WTC11 (cell line): ENCODE data around the gene AMBP. TPM values are rescaled to one million over a fixed set of nuclear protein-coding genes. Genes with fewer than 3 reads are reported as not detected.

Source experiments
- ATAC-seq: fragments of 200-7000 bp; cut with Tn5 transposase; 2 replicates; pipeline ENCODE4 v1.10.0; 2021; ENCODE audit warnings: mild to moderate bottlenecking, moderate library complexity
- CTCF ChIA-PET: fragments of 300-600 bp; sonication (Branson Sonifier 250); formaldehyde crosslinking; loops from one replicate; lab custom pipeline; 2021; ENCODE audit warnings: antibody characterized with exemption; lab: Charles Lee
- POLR2A ChIA-PET: fragments of 350-600 bp; sonication (Branson Sonifier 250); formaldehyde crosslinking; loops from one replicate; lab custom pipeline; 2021; ENCODE audit warnings: antibody characterized with exemption; lab: Charles Lee
- DNase-seq: peaks from one replicate; pipeline ENCODE4 v3.0.0; 2021; ENCODE audit warnings: low spot score
- H3K27ac Mint-ChIP-seq: 2 replicates; pipeline ENCODE4 v1.8.0; 2021; ENCODE audit warnings: mixed read lengths
- H3K27me3 Mint-ChIP-seq: 2 replicates; pipeline ENCODE4 v1.8.0; 2021; ENCODE audit warnings: low read depth, mild to moderate bottlenecking, moderate library complexity, mixed read lengths
- H3K36me3 Mint-ChIP-seq: 2 replicates; pipeline ENCODE4 v1.8.0; 2021; ENCODE audit warnings: mixed read lengths
- H3K4me1 Mint-ChIP-seq: 2 replicates; pipeline ENCODE4 v1.8.0; 2022; ENCODE audit warnings: mixed read lengths
- H3K4me3 Mint-ChIP-seq: 2 replicates; pipeline ENCODE4 v1.8.0; 2021; ENCODE audit warnings: mild to moderate bottlenecking, moderate library complexity, mixed read lengths
- H3K9me3 Mint-ChIP-seq: 2 replicates; pipeline ENCODE4 v1.8.0; 2021; ENCODE audit warnings: mixed read lengths
- CREB1 ChIP-seq: sonication (generic); formaldehyde crosslinking; IDR thresholded peaks from 2 replicates; pipeline ENCODE4 v1.8.0; 2023; ENCODE audit warnings: mild to moderate bottlenecking, missing genetic modification reagents
- E2F5 ChIP-seq: sonication (generic); formaldehyde crosslinking; IDR thresholded peaks from 2 replicates; pipeline ENCODE4 v1.8.1; 2022; ENCODE audit warnings: mild to moderate bottlenecking, moderate library complexity, missing genetic modification reagents
- ESRRA ChIP-seq: sonication (generic); formaldehyde crosslinking; IDR thresholded peaks from 2 replicates; pipeline ENCODE4 v1.8.1; 2022; ENCODE audit warnings: mild to moderate bottlenecking, missing genetic modification reagents, borderline replicate concordance
- GABPB1 ChIP-seq: sonication (generic); formaldehyde crosslinking; IDR thresholded peaks from 2 replicates; pipeline ENCODE4 v1.8.1; 2023; ENCODE audit warnings: mild to moderate bottlenecking, missing genetic modification reagents
- KAT7 ChIP-seq: sonication (generic); formaldehyde crosslinking; IDR thresholded peaks from 2 replicates; pipeline ENCODE4 v1.8.1; 2023; ENCODE audit warnings: missing genetic modification reagents, mild to moderate bottlenecking, borderline replicate concordance
- NFYB ChIP-seq: sonication (generic); formaldehyde crosslinking; conservative IDR thresholded peaks from 2 replicates; pipeline ENCODE4 v1.8.0; 2022; ENCODE audit warnings: low read depth, missing genetic modification reagents
- NR1H2 ChIP-seq: sonication (generic); formaldehyde crosslinking; IDR thresholded peaks from 2 replicates; pipeline ENCODE4 v1.9.0; 2021; ENCODE audit warnings: mild to moderate bottlenecking, moderate library complexity, missing genetic modification reagents
- NR2C2 ChIP-seq: sonication (generic); formaldehyde crosslinking; IDR thresholded peaks from 2 replicates; pipeline ENCODE4 v1.8.0; 2022; ENCODE audit warnings: mild to moderate bottlenecking, missing genetic modification reagents
- SMAD3 ChIP-seq: sonication (generic); formaldehyde crosslinking; IDR thresholded peaks from 2 replicates; pipeline ENCODE4 v1.8.0; 2022; ENCODE audit warnings: missing genetic modification reagents, mild to moderate bottlenecking, borderline replicate concordance
- TCF7 ChIP-seq: sonication (generic); formaldehyde crosslinking; IDR thresholded peaks from 2 replicates; pipeline ENCODE4 v1.8.0; 2022; ENCODE audit warnings: mild to moderate bottlenecking, low read depth, missing genetic modification reagents, moderate library complexity
- ZBTB21 ChIP-seq: sonication (generic); formaldehyde crosslinking; IDR thresholded peaks from 2 replicates; pipeline ENCODE4 v1.8.1; 2023; ENCODE audit warnings: mild to moderate bottlenecking, missing genetic modification reagents, borderline replicate concordance
- ZNF263 ChIP-seq: sonication (generic); formaldehyde crosslinking; IDR thresholded peaks from 2 replicates; pipeline ENCODE4 v1.8.1; 2022; ENCODE audit warnings: low read depth, mild to moderate bottlenecking, moderate library complexity, missing genetic modification reagents
- ZNF317 ChIP-seq: sonication (generic); formaldehyde crosslinking; IDR thresholded peaks from 2 replicates; pipeline ENCODE4 v1.8.1; 2023; ENCODE audit warnings: low read depth, mild to moderate bottlenecking, moderate library complexity, missing genetic modification reagents, borderline replicate concordance
- ZNF396 ChIP-seq: fragments of 250-450 bp; sonication (Bioruptor Pico); IDR thresholded peaks from 2 replicates; pipeline ENCODE4 v1.8.0; 2021; ENCODE audit warnings: mild to moderate bottlenecking, moderate library complexity, borderline replicate concordance
- ZNF671 ChIP-seq: fragments of 250-450 bp; sonication (Bioruptor Pico); IDR thresholded peaks from 2 replicates; pipeline ENCODE4 v1.8.0; 2021; ENCODE audit warnings: mild to moderate bottlenecking
- total RNA-seq: library from RNA; stranded (reverse); gene quantifications from 3 replicates; pipeline ENCODE4 v1.2.3, GENCODE V29; 2021
- TF ChIP-seq, protein P1 (sequence below): sonication (generic); formaldehyde crosslinking; IDR thresholded peaks from 2 replicates; pipeline ENCODE4 v1.8.1; 2022; ENCODE audit warnings: mild to moderate bottlenecking, missing genetic modification reagents, moderate library complexity, borderline replicate concordance
- TF ChIP-seq, protein P2 (sequence below): fragments of 250-450 bp; sonication (Bioruptor Pico); IDR thresholded peaks from 2 replicates; pipeline ENCODE4 v1.9.0; 2021; ENCODE audit warnings: mild to moderate bottlenecking, borderline replicate concordance
- TF ChIP-seq, protein P3 (sequence below): sonication (generic); formaldehyde crosslinking; conservative IDR thresholded peaks from 2 replicates; pipeline ENCODE4 v1.8.1; 2023; ENCODE audit warnings: mild to moderate bottlenecking, low read depth, missing genetic modification reagents, moderate library complexity
- TF ChIP-seq, protein P4 (sequence below): sonication (generic); formaldehyde crosslinking; IDR thresholded peaks from 2 replicates; pipeline ENCODE4 v1.8.1; 2023; ENCODE audit warnings: mild to moderate bottlenecking, missing genetic modification reagents

AMBP gene
- total RNA-seq, 1 experiment from 2014 or later, result 3.3 TPM

- ChIA-PET POLR2A (no interaction called here), CTCF (interaction anchor here (3.0 to 5.6 kb wide), 4 partner anchors 16 to 209 kb away, joined by 15 to 109 read pairs (median 90); partner anchors contain the start of gene KIF12)
- Mint-ChIP-seq H3K9me3 (no peaks in the 10 kb centered on the region; the same call in 1 of the 2 replicates), H3K27me3 (peaks cover 38% of the 10 kb centered on the region), H3K4me3 (no peak overlapping the region), H3K27ac (no peak overlapping the region)
- DNase-seq, result no peak
- no peak for TF ChIP-seq NFYB
- peak; percentile 47; the same call in 1 of the 2 replicates for TF ChIP-seq GABPB1 (CRISPR knock-in tag)
- TF ChIP-seq, all 79 proteins: peak for 1
- H3K36me3 Mint-ChIP-seq, result no peaks in the 10 kb centered on the region
- no peak for ATAC-seq
- peaks cover 2% of the 10 kb centered on the region; the same call in 1 of the 2 replicates for H3K4me1 Mint-ChIP-seq
Observed at GRCh38 chr9:114080773-114081440, 2.8 kb upstream of the AMBP start.

DNA sequence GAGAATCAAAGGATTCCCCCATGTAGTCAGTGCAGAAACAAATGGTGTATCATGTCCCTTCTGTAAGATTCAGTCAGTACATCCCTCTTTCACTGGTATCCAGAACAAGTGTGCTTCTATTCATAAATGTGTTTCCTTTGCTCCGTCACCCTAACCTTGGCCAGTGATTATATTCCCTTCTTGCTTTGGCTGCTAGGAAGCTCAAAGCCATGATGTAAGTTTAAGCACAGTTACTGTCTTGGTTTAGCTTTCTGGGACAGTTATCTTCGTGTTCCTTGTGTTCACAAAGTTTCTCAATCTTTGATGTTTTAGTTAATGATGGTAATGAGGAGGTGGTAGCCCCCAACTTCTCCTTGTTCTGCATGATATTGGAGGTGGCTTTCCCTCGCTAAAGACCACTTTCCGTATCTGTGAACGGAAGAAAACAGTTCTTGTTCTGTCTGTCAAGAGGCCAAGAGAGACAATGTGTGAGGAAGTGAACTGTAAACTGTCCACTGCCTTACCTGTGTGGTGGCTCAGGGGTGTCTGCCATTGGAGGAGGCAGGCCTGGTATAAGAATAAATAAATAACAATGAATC, 2.2 kb upstream of the AMBP start:
- no peak overlapping the region for H3K4me3 Mint-ChIP-seq
- no peaks in the 10 kb centered on the region; the same call in 1 of the 2 replicates for H3K9me3 Mint-ChIP-seq
- no peaks in the 10 kb centered on the region for H3K36me3 Mint-ChIP-seq
- H3K4me1 Mint-ChIP-seq, result peaks cover 8% of the 10 kb centered on the region
- TF ChIP-seq NR2C2 (no peak), ZNF671 (CRISPR knock-in tag) (no peak), CREB1 (CRISPR knock-in tag) (no peak), TCF7 (CRISPR knock-in tag) (no peak), SMAD3 (CRISPR knock-in tag) (no peak), ZNF317 (CRISPR knock-in tag) (no peak), NR1H2 (CRISPR knock-in tag) (no peak), GABPB1 (CRISPR knock-in tag) (no peak)
- TF ChIP-seq, protein P1, sequence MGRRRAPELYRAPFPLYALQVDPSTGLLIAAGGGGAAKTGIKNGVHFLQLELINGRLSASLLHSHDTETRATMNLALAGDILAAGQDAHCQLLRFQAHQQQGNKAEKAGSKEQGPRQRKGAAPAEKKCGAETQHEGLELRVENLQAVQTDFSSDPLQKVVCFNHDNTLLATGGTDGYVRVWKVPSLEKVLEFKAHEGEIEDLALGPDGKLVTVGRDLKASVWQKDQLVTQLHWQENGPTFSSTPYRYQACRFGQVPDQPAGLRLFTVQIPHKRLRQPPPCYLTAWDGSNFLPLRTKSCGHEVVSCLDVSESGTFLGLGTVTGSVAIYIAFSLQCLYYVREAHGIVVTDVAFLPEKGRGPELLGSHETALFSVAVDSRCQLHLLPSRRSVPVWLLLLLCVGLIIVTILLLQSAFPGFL (CRISPR knock-in tag), result no peak
- TF ChIP-seq, protein P2, sequence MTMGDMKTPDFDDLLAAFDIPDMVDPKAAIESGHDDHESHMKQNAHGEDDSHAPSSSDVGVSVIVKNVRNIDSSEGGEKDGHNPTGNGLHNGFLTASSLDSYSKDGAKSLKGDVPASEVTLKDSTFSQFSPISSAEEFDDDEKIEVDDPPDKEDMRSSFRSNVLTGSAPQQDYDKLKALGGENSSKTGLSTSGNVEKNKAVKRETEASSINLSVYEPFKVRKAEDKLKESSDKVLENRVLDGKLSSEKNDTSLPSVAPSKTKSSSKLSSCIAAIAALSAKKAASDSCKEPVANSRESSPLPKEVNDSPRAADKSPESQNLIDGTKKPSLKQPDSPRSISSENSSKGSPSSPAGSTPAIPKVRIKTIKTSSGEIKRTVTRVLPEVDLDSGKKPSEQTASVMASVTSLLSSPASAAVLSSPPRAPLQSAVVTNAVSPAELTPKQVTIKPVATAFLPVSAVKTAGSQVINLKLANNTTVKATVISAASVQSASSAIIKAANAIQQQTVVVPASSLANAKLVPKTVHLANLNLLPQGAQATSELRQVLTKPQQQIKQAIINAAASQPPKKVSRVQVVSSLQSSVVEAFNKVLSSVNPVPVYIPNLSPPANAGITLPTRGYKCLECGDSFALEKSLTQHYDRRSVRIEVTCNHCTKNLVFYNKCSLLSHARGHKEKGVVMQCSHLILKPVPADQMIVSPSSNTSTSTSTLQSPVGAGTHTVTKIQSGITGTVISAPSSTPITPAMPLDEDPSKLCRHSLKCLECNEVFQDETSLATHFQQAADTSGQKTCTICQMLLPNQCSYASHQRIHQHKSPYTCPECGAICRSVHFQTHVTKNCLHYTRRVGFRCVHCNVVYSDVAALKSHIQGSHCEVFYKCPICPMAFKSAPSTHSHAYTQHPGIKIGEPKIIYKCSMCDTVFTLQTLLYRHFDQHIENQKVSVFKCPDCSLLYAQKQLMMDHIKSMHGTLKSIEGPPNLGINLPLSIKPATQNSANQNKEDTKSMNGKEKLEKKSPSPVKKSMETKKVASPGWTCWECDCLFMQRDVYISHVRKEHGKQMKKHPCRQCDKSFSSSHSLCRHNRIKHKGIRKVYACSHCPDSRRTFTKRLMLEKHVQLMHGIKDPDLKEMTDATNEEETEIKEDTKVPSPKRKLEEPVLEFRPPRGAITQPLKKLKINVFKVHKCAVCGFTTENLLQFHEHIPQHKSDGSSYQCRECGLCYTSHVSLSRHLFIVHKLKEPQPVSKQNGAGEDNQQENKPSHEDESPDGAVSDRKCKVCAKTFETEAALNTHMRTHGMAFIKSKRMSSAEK (CRISPR knock-in tag), result no peak
- ATAC-seq (no peak), DNase-seq (no peak)
- POLR2A ChIA-PET, result no interaction called here
- no peak overlapping the region for H3K27ac Mint-ChIP-seq
- CTCF ChIA-PET, result interaction anchor here (1.1 to 3.4 kb wide), 3 partner anchors 16 to 211 kb away, joined by 3 to 15 read pairs (median 14); no protein-coding TSS in a partner anchor
- peaks cover 43% of the 10 kb centered on the region for H3K27me3 Mint-ChIP-seq

DNA sequence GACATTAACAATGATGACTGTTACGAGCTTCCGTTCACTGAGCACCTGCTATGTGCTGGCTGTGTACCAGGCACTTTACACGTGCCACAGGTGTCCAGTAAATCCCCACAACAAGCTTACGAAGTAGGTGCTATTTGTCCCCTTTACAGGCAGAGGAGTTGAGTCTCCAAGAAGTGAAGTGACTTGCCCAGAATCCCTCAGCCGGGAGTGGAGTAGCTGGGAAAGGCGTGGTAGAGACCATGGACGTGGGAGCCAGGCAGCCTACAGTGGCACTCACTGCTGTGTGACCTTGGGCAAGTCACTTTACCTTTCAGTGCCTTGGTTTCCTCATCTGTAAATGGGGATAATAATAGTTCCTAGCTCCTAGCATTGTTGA, 669 bp upstream of the AMBP start:
- DNase-seq, result no peak
- Mint-ChIP-seq H3K36me3 (no peaks in the 10 kb centered on the region), H3K4me1 (peaks cover 9% of the 10 kb centered on the region), H3K4me3 (no peak overlapping the region), H3K9me3 (no peaks in the 10 kb centered on the region; the same call in 1 of the 2 replicates), H3K27me3 (peaks cover 45% of the 10 kb centered on the region), H3K27ac (no peak overlapping the region)
- no peak for ATAC-seq
- ChIA-PET POLR2A (no interaction called here), CTCF (interaction anchor here (0.8 to 3.4 kb wide), 5 partner anchors 17 to 212 kb away, joined by 3 to 15 read pairs (median 5); partner anchors contain the start of gene KIF12)
- TF ChIP-seq ESRRA (CRISPR knock-in tag) (no peak), KAT7 (no peak), E2F5 (CRISPR knock-in tag) (no peak), ZNF263 (CRISPR knock-in tag) (no peak), ZNF317 (CRISPR knock-in tag) (no peak), ZNF396 (CRISPR knock-in tag) (no peak), ZBTB21 (no peak)
- TF ChIP-seq, protein P3, sequence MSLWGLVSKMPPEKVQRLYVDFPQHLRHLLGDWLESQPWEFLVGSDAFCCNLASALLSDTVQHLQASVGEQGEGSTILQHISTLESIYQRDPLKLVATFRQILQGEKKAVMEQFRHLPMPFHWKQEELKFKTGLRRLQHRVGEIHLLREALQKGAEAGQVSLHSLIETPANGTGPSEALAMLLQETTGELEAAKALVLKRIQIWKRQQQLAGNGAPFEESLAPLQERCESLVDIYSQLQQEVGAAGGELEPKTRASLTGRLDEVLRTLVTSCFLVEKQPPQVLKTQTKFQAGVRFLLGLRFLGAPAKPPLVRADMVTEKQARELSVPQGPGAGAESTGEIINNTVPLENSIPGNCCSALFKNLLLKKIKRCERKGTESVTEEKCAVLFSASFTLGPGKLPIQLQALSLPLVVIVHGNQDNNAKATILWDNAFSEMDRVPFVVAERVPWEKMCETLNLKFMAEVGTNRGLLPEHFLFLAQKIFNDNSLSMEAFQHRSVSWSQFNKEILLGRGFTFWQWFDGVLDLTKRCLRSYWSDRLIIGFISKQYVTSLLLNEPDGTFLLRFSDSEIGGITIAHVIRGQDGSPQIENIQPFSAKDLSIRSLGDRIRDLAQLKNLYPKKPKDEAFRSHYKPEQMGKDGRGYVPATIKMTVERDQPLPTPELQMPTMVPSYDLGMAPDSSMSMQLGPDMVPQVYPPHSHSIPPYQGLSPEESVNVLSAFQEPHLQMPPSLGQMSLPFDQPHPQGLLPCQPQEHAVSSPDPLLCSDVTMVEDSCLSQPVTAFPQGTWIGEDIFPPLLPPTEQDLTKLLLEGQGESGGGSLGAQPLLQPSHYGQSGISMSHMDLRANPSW (CRISPR knock-in tag), result no peak
- TF ChIP-seq, protein P4, sequence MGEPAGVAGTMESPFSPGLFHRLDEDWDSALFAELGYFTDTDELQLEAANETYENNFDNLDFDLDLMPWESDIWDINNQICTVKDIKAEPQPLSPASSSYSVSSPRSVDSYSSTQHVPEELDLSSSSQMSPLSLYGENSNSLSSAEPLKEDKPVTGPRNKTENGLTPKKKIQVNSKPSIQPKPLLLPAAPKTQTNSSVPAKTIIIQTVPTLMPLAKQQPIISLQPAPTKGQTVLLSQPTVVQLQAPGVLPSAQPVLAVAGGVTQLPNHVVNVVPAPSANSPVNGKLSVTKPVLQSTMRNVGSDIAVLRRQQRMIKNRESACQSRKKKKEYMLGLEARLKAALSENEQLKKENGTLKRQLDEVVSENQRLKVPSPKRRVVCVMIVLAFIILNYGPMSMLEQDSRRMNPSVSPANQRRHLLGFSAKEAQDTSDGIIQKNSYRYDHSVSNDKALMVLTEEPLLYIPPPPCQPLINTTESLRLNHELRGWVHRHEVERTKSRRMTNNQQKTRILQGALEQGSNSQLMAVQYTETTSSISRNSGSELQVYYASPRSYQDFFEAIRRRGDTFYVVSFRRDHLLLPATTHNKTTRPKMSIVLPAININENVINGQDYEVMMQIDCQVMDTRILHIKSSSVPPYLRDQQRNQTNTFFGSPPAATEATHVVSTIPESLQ (CRISPR knock-in tag), result no peak
